Effector memory CD8-positive, alpha-beta T cell (primary cell): ENCODE results near the gene STX8.
"Not testable (repeated sequence)": the region's sequence is repeated elsewhere in the genome, so short reads cannot be mapped to it uniquely, and the experiment has no call there.

Experiments
- ATAC-seq: fragments of 150-1000 bp; cut with Tn5 transposase; replicated peaks from 2 replicates; pipeline ENCODE4 v1.10.0; 2021; ENCODE audit warnings: mild to moderate bottlenecking, moderate library complexity
- DNase-seq, 3 experiments: peaks; one replicate each; pipeline ENCODE4 v3.0.0; 2021
- H3K27ac Mint-ChIP-seq, 2 donors: one replicate each; pipeline ENCODE4 v1.8.0; 2022; ENCODE audit warnings: mild to moderate bottlenecking in 2 of 2, mixed read lengths in 2 of 2, moderate library complexity in 2 of 2
- H3K27me3 Mint-ChIP-seq, 2 donors: one replicate each; pipeline ENCODE4 v1.8.0; 2022; ENCODE audit warnings: mixed read lengths in 2 of 2
- H3K36me3 Mint-ChIP-seq: one replicate; pipeline ENCODE4 v1.8.0; 2022; ENCODE audit warnings: mild to moderate bottlenecking, moderate library complexity, mixed read lengths; ENCODE audit not compliant: insufficient read depth
- H3K4me1 Mint-ChIP-seq, 2 donors: one replicate each; pipeline ENCODE4 v1.8.0; 2022; ENCODE audit warnings: low read depth in 2 of 2, mixed read lengths in 2 of 2
- H3K4me3 Mint-ChIP-seq, 2 donors: one replicate each; pipeline ENCODE4 v1.8.0; 2022; ENCODE audit warnings: mild to moderate bottlenecking in 2 of 2, mixed read lengths in 2 of 2, moderate library complexity in 2 of 2
- H3K9me3 Mint-ChIP-seq, 2 donors: one replicate each; pipeline ENCODE4 v1.8.0; 2022; ENCODE audit warnings: mixed read lengths in 2 of 2
- total RNA-seq, 9 experiments: gene quantifications; one replicate each; lab custom pipeline; 2026; lab: John Stamatoyannopoulos, UW

STX8 gene, protein sequence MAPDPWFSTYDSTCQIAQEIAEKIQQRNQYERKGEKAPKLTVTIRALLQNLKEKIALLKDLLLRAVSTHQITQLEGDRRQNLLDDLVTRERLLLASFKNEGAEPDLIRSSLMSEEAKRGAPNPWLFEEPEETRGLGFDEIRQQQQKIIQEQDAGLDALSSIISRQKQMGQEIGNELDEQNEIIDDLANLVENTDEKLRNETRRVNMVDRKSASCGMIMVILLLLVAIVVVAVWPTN
- 17.1 to 39.7 (median 23.6) reads per million in 9 experiments for total RNA-seq

GRCh38 chr17:9575381-9576101, at the start of gene STX8:
Gene STX8, minus strand, starts transcription at chr17:9575820. Its CDS starts 12 bp downstream, at chr17:9575808.
- H3K4me1 Mint-ChIP-seq = peaks cover 19 to 32% of the 10 kb centered on the region in 2 donors
- DNase-seq = peak; percentile 63 to 66 (median 63)
- H3K27me3 Mint-ChIP-seq = no peaks in the 10 kb centered on the region
- peak; percentile 78 for ATAC-seq
- no peaks in the 10 kb centered on the region for H3K9me3 Mint-ChIP-seq
- peaks cover 19% of the 10 kb centered on the region for H3K36me3 Mint-ChIP-seq
- peak within 1 kb of the TSS; percentile 94 to 99 for H3K27ac Mint-ChIP-seq
- peak within 1 kb of the TSS; percentile 99 for H3K4me3 Mint-ChIP-seq

DNA sequence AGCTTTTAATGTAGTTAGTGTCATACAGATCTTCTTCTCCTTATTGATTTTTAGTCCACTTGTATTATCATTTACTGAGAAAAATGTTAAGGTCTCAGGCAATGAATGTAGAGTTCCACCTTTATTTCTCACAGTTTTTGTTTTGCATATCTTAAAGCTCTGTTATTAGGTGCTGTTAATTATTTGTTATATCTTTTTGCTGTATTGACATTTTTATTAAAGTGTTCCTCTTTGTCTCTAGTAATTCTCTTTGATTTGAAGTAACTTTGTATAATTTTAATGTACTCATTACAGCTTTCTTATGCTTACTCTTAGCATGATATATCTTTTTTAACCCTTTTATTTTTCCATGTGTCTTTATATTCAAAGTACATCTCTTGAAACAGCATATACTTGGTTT, 47.3 kb upstream of the STX8 start:
- Mint-ChIP-seq H3K27ac (no peak overlapping the region), H3K9me3 (peaks cover 4 to 11% of the 10 kb centered on the region in 2 donors), H3K4me1 (no peaks in the 10 kb centered on the region), H3K36me3 (no peaks in the 10 kb centered on the region), H3K4me3 (no peak overlapping the region), H3K27me3 (peaks cover 12 to 17% of the 10 kb centered on the region in 2 donors)
- ATAC-seq (no peak), DNase-seq (no peak)

GRCh38 chr17:9615486-9615885, 39.9 kb upstream of the STX8 start:
- Mint-ChIP-seq H3K9me3 (no peaks in the 10 kb centered on the region), H3K4me3 (no peak overlapping the region), H3K36me3 (no peaks in the 10 kb centered on the region), H3K27me3 (peaks cover 14 to 31% of the 10 kb centered on the region in 2 donors), H3K27ac (no peak overlapping the region), H3K4me1 (no peaks in the 10 kb centered on the region)
- ATAC-seq (no peak), DNase-seq (no peak)

GRCh38 chr17:9612006-9612405, 36.4 kb upstream of the STX8 start:
- H3K4me3 Mint-ChIP-seq = no peak overlapping the region
- no peaks in the 10 kb centered on the region for H3K9me3 Mint-ChIP-seq
- H3K4me1 Mint-ChIP-seq = no peaks in the 10 kb centered on the region
- H3K36me3 Mint-ChIP-seq = no peaks in the 10 kb centered on the region
- no peak for DNase-seq
- ATAC-seq = no peak
- no peak overlapping the region for H3K27ac Mint-ChIP-seq
- H3K27me3 Mint-ChIP-seq = peaks cover 26 to 31% of the 10 kb centered on the region in 2 donors

DNA sequence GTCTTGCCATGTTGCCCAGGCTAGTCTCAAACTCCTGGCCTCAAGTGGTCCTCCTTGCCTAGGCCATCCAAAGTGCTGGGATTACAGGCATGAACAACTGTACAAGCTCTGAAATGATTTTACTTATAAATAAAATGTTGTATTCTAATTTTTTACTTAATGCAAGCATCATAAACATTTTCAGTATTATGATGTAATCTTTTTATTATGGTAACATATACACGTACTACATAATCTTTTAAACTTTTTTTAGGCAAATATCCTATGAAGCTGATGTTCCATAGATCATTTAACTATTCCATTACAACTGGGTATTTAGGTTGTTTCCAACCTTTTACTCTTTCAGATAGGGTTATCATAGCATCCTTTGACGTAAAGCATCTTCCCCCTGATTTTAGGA, 35.9 kb upstream of the STX8 start:
- Mint-ChIP-seq H3K27ac (no peak overlapping the region), H3K36me3 (no peaks in the 10 kb centered on the region), H3K4me3 (no peak overlapping the region), H3K27me3 (peaks cover 26 to 31% of the 10 kb centered on the region in 2 donors), H3K4me1 (no peaks in the 10 kb centered on the region), H3K9me3 (no peaks in the 10 kb centered on the region)
- DNase-seq (no peak), ATAC-seq (no peak)

DNA sequence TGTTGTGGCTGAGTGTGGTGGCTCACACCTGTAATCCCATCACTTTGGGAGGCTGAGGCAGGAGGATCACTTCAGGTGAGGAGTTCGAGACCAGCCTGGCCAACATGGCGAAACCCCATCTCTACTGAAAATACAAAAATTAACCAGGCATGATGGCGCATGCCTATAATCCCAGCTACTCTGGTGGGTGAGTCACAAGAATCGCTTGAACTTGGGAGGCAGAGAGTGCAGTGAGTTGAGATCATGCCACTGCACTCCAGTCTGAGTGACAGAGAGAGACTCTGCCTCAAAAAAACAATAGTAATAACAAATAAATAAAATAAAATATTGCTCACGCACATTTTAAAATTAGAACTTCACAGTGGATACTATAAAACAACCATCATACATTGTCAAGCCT, 31.4 kb upstream of the STX8 start:
- H3K9me3 Mint-ChIP-seq, ATAC-seq, H3K4me1 Mint-ChIP-seq, H3K27ac Mint-ChIP-seq, DNase-seq, H3K4me3 Mint-ChIP-seq, H3K36me3 Mint-ChIP-seq: not testable (repeated sequence)
- H3K27me3 Mint-ChIP-seq = peaks cover 34 to 41% of the 10 kb centered on the region in 2 donors

- Mint-ChIP-seq H3K27me3 (peaks cover 30 to 36% of the 10 kb centered on the region in 2 donors), H3K4me1 (no peaks in the 10 kb centered on the region), H3K9me3 (no peaks in the 10 kb centered on the region), H3K27ac (no peak overlapping the region), H3K4me3 (no peak overlapping the region), H3K36me3 (no peaks in the 10 kb centered on the region)
- ATAC-seq = no peak
- no peak for DNase-seq
Observed at GRCh38 chr17:9606453-9606852, 30.8 kb upstream of the STX8 start.

DNA sequence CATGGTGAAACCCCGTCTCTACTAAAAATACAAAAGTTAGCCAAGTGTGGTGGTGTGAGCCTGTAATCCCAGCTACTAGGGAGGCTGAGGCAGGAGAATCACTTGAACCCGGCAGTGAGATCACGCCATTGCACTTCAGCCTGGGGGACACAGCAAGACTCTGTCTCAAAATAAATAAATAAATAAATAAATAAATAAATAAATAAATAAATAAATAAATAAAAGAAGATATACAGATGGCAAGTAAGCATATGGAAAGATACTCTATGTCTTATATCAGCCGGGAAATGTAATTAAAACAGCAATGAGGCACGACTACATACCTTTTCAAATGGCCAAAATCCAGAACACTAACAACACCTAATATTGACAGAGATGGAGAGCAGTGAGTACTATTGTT, 29.0 kb upstream of the STX8 start:
- H3K27me3 Mint-ChIP-seq = peaks cover 26 to 43% of the 10 kb centered on the region in 2 donors
- H3K4me1 Mint-ChIP-seq, ATAC-seq, H3K36me3 Mint-ChIP-seq, H3K9me3 Mint-ChIP-seq, H3K4me3 Mint-ChIP-seq, H3K27ac Mint-ChIP-seq, DNase-seq: not testable (repeated sequence)

- no peaks in the 10 kb centered on the region for H3K36me3 Mint-ChIP-seq
- no peaks in the 10 kb centered on the region for H3K9me3 Mint-ChIP-seq
- H3K27ac Mint-ChIP-seq = no peak overlapping the region
- peaks cover 32 to 46% of the 10 kb centered on the region in 2 donors for H3K27me3 Mint-ChIP-seq
- H3K4me3 Mint-ChIP-seq = no peak overlapping the region
- H3K4me1 Mint-ChIP-seq = no peaks in the 10 kb centered on the region
- DNase-seq = no peak
- no peak for ATAC-seq
Observed at GRCh38 chr17:9598661-9599060, 23.0 kb upstream of the STX8 start.

DNA sequence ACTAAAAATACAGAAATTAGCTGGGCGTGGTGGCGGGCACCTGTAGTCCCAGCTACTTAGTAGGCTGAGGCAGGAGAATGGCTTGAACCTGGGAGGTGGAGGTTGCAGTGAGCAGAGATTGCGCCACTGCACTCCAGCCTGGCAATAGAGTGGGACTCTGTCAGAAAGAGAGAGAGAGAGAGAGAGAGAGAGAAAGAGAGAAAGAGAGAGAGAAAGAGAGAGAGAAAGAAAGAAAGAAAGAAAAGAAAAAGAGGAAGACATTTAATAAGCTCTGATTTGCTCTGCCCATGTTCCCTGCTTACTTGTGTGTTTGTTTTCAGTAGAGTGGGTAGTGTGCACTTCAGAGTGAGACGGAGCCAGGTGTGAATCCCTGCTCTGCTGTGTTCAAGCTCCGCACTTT, 22.0 kb upstream of the STX8 start:
- not testable (repeated sequence) for H3K36me3 Mint-ChIP-seq, DNase-seq, H3K4me1 Mint-ChIP-seq, ATAC-seq, H3K4me3 Mint-ChIP-seq, H3K27ac Mint-ChIP-seq, H3K9me3 Mint-ChIP-seq
- peaks cover 26 to 41% of the 10 kb centered on the region in 2 donors for H3K27me3 Mint-ChIP-seq

DNA sequence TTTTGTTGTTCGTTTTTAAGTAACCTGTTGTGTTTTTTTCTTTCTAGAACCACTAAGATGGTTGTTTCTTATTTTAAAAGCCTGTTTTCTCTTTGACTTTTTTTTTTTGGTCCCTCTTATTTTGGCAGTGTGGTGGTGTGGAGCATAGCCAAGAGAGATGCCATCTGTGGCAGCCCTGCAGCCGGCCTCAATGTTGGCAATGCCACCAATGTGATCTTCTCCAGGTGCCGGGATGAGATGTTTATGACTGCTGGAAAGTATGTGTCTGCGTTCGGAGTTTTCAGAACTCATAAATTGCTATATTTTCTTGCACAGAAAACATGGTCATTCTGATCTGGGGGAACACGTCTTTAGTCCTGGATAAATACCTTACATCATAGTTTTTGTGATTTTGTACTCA, 18.4 kb upstream of the STX8 start:
- Mint-ChIP-seq H3K9me3 (no peaks in the 10 kb centered on the region), H3K4me3 (no peak overlapping the region), H3K27me3 (peaks cover 20 to 31% of the 10 kb centered on the region in 2 donors), H3K36me3 (peaks cover 4% of the 10 kb centered on the region), H3K27ac (no peak overlapping the region), H3K4me1 (no peaks in the 10 kb centered on the region)
- no peak for DNase-seq
- ATAC-seq = no peak

DNA sequence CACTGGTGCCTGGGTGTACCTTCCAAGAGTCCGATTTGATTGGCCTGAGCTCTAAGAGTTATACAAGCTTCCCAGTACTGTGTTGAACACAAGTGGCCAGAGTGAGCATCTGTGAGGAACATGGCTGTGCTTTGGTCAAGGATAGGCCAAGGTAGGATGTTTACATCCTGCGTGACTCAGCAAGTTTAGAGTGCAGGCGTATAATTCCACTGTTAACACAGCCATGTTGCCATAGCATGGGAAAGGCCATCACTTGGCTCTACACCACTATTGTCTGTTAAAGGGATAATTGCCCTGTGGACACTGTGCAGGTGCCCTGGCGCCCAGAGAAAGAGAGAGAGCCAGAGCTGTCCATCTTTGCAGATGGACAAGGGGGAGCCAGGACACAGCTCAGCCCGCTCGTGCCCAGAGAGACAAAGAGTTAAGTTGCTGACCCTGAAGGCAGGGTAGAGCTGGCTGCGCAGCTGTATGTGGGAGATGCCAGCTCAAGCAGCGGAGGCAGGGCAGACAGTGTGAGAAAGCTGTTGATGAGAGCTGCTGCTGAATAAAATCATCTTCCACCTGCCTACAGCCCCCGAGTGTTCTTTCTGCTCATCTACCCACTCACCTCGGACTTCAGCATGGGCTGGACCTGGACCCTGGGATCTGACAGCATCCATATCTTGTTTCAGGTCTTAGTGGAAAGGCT, 12.5 kb upstream of the STX8 start:
- peaks cover 0 to 7% of the 10 kb centered on the region in 2 donors for H3K27me3 Mint-ChIP-seq
- no peak for DNase-seq
- peaks cover 7% of the 10 kb centered on the region for H3K36me3 Mint-ChIP-seq
- no peak for ATAC-seq
- H3K27ac Mint-ChIP-seq = no peak overlapping the region
- H3K4me3 Mint-ChIP-seq = no peak overlapping the region
- H3K4me1 Mint-ChIP-seq = no peaks in the 10 kb centered on the region
- peaks cover 3 to 7% of the 10 kb centered on the region in 2 donors for H3K9me3 Mint-ChIP-seq

DNA sequence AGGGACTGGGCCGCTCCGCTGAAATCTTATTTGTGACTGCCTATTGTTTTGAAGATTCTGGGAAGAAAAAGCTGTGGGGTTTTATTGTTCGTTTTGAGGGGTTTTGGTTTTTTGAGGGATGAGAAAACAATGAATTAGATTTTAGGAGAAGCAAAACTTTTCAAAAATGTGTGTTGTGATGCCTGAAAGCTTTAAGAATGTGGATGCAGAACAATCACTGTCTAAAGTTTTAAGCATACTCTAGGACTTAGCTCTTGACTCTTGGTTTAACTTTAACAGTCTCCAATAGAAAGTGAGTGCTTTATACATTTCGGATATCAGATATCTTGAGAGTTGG, 1.7 kb upstream of the STX8 start:
- H3K9me3 Mint-ChIP-seq = no peaks in the 10 kb centered on the region
- peak overlapping the region; percentile 99 for H3K4me3 Mint-ChIP-seq
- peak overlapping the region in 1 of 2 donors; percentile 99 for H3K27ac Mint-ChIP-seq
- peaks cover 19 to 29% of the 10 kb centered on the region in 2 donors for H3K4me1 Mint-ChIP-seq
- H3K36me3 Mint-ChIP-seq = peaks cover 19% of the 10 kb centered on the region
- ATAC-seq = no peak
- no peaks in the 10 kb centered on the region for H3K27me3 Mint-ChIP-seq
- no peak for DNase-seq
